Stimulated activated CD8-positive, alpha-beta memory T cell treated with anti-CD3 and anti-CD28 coated beads, Interleukin-7, amount 100 ng/mL, for 1 hour (primary cell): ENCODE results near the gene FSD2.
A peak's percentile ranks its signal among the peaks of the same experiment; 100 is the strongest.

ENCODE experiments used
- DNase-seq, 2 donors: peaks; one replicate each; pipeline ENCODE4 v3.0.0-alpha.2; 2020; ENCODE audit warnings: low read depth in 2 of 2

The FSD2 gene

DNA sequence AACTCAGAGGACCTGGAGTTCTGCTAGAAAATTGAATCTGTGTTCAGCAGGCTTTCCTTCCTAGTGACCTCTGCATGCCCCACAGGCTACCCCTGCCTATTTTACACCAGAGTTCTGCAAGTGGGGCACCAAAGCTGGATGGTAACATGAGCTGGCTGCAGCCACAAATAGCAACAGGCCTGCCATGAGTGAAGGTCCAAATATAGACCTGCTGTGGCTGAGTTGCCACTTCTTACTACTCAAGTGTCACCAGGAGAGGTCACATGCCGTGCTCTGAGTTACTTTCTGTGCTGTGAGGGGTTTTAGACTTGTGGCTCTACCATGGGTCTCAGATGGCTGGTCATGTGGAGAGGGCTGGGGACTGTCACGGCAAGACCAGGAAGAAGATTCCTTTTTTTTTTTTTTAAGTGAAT lies at the start of gene FSD2:
Gene FSD2, minus strand, starts transcription at position 76 of the 413 bp plus-strand sequence. CDS start 18,679 bp downstream, outside the sequence.
- peak in 1 of 2 donors; percentile 2 for DNase-seq

DNA sequence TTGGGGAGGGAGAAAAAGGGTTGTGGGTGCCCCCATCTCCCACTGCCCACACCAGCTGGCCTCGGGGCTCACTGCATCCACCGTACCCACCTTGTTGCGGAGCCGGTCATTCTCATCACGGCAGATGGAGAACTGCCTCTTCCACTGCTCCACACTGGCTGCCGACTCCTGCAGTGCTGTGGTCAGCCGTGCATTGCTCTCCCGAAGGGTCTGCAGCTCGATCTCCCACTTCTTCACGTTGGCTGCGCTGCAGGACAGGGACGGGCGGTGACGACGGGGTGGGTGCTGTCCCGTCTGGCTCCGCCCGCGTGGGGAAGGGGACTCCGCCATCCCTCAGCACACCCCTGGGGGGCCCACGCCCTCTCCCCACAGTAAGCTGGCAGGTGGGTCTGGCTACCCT lies 48.7 kb upstream of the FSD2 start:
- DNase-seq: no peak

- DNase-seq: no peak
Observed at GRCh38 chr15:82852941-82853561, 47.2 kb upstream of the FSD2 start.

DNA sequence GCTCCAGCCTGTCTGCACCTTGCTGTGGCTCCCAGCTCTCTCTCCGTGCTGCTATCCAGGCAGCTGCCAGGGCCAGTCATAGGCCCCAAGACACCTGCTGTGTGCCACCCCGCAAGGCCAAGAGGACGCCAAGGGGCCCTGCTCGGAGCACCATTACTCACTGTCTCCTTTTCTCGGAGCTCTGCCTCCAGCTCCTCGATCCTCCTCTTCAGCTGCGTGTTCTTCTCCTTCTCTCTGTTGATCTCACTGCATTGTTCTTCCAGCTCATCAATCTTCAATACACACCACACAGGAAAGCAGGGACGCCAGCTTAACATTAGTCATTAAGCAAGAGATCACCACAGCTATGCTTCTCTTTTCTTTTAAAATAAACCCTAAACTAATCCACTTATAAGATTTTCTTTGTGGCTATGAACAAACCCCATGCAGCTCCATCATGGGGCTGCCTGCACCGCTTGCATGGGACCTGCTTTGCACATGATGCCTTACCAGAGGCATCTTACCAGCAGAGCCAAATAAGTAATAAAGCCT lies 46.2 kb upstream of the FSD2 start:
- DNase-seq: no peak

- DNase-seq: no peak
Observed at GRCh38 chr15:82851306-82851850, 45.5 kb upstream of the FSD2 start.

DNA sequence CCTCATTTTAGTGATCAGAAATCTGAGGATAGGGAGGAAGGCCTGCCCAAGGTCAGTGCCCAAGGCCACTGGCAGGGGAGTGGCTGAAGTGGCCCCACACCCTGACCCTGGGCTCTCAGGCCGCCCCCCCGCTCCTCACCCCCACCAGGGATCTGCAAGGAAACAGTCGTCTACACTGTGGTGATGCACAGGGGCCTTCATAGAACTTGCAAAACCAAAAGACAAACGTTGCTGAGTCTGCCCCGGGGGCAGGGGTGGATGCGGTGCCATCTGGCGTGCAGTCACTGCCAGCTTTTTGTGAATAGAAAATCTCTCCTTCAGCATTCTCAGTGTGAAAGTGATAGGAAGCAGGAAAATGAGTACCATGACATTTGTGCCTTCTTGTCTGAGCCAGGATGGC lies 44.9 kb upstream of the FSD2 start:
- DNase-seq: no peak

DNA sequence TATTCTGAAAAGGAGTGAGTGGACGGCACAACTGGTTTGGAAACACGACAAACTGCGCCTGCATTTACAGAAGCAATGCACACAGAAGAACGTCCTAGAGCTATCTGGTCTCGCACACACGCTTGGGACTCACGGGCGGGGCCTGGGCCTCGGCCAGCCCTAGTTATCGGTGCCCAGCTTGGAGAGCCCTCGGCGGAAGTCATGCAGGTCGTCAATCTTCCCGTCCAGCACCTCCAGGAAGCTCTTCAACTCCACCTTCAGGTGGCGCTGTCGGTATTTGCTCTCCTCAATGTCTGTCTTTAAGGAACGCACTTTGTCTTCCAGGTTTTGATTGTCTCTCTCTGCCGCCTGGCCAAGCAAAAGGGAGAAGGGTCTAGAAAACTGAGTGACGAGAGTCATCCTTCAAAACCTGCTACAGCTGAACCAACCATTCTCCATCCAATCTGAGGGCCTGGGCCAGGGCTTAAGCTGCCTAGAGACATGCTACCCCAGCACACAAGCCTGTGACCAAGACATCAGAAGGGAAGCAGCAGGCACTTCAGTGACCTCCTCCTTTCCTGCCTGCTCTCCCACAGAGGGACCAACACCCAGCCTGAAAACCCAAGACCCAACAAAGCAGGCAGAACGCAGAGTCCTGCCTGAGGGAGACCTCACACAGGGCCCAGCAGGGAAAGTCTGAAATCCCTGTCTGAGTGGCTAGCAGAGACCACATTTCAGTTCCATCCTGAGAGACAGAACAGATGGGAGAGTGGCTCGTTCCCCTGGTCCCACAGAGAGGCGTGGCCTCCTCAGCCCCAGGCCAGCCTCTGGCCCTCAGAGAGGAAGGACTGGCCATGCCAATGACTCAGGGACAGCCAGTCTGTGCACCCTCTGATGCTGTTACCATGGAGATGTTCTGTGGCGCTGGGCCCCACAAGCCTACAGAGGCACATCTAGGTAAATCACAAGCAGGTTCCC lies 44.0 kb upstream of the FSD2 start:
- no peak for DNase-seq

GRCh38 chr15:82848241-82848993 lies 42.5 kb upstream of the FSD2 start:
- no peak for DNase-seq

- DNase-seq: no peak
Observed at GRCh38 chr15:82847703-82848102, 41.8 kb upstream of the FSD2 start.

DNA sequence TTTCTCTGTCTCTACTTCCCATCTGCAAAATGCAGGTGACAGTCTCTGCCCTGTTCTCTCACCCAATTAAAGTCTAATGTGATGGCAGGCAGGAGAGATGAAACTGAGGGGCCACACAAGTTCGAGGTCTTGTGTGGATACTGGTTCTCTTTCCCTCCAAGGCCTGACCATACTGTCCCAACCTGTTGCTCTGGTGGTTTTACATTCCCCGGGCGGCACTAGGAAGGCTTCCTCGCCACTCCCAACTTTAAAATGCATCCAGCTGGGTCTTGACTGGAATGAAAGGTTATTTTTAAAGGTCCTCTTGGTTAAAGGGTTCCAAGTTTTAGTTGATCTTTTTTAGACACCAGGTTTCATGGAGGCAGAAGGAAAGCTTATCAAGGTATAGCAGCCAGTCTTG lies 40.8 kb upstream of the FSD2 start:
- no peak for DNase-seq

DNA sequence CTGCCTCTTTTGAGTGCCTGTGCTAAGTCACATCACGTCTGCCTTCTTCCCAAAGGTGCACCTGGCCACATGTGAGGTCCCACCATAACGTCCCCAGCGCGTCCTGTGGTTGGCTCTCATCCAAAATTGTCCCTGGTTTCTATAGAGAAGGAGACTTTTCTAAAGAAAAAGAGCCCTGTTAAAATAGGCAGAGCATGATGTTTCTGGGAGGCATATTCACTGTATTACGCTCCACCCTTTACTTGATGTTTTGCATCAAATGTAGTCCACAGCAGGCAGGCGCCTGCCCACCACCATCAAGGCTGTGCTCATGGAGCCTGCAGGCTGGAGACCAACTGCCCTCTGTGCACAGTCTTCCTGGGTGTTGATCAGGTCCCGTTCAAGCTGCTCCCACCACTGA lies 39.8 kb upstream of the FSD2 start:
- no peak for DNase-seq

GRCh38 chr15:82843566-82843965 lies 37.7 kb upstream of the FSD2 start:
- no peak for DNase-seq

GRCh38 chr15:82840166-82840565 lies 34.3 kb upstream of the FSD2 start:
- no peak for DNase-seq

- DNase-seq: no peak
Observed at GRCh38 chr15:82839136-82839535, 33.3 kb upstream of the FSD2 start.

DNA sequence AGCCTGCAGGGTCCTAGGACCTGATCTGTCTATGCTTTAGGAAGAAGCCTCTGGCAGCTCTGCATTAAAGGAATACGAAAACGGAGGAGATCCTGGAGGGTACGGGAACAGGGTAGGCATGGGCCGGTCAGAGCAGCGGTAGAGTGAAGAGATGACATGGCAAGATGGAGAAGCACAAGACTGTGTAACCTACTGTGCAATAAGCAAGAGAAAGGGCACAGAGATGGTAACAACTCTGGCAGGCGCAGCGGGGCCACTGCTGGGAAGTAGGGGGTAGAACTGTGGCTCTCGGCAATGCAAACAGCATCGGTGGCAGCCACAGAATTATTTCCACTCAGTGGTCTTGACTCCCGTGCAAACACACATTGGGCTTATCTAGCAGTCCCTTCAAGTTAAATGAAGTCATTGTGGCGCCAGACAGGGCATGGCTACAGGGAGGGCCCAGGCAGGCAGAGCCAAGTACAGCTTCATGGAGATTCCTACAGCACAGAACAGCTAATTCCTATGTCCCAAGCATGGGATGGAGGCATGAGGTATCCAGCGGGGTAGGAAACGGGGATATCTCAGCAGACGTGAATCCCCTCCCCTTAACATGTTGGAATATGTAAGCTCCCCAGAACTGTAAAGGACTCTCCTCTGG lies 32.3 kb upstream of the FSD2 start:
- no peak for DNase-seq

- no peak for DNase-seq
Observed at GRCh38 chr15:82835391-82835917, 29.6 kb upstream of the FSD2 start.

DNA sequence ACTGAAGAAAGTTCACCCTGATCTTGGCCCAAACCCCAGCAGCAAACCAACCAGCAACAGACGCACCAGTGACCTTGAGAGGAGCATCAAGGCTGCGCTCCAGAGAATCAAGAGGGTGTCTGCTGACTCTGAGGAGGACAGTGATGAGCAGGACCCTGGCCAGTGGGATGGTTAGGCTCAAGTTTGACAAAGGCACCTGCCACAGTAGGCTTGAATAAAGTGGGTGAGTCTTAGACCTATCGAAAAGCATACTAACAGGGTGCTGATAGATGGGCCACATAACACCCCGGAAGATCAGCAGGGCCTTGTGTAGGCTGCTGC lies 27.5 kb upstream of the FSD2 start:
- no peak for DNase-seq

DNA sequence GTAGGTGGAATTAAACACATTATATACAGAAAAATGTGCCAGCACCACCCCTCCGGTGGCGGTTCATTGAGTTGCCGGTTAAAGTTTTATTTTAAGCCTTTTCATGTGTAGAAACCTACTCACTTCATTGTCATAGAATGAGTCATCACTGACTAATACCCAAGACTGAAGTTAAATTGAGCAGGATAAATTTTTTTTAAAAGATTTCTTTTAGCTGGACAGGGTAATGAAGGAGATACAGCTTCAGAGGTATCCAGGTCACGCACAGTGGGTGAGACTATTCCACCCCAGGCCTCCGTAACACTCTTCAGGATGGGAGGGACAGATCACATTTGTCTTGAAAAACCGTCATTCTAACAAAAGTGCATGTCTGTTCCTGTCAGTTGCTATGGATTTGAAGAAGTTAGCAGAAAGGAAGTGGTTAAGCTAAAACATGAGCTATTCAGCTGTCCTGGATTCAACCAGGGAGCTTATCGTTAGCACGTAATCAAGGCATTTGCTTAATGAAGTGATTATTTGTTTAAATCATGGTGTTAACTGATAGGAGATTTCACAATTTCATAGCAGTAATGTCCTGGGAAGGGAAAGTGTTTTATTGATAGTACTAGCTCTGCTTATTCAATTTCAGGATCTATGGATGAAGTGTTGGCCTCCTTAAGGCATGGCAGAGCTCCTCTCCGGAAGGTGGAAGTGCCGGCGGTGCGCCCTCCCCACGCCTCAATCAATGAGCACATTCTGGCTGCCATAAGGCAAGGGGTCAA lies 26.9 kb upstream of the FSD2 start:
- DNase-seq: no peak

DNA sequence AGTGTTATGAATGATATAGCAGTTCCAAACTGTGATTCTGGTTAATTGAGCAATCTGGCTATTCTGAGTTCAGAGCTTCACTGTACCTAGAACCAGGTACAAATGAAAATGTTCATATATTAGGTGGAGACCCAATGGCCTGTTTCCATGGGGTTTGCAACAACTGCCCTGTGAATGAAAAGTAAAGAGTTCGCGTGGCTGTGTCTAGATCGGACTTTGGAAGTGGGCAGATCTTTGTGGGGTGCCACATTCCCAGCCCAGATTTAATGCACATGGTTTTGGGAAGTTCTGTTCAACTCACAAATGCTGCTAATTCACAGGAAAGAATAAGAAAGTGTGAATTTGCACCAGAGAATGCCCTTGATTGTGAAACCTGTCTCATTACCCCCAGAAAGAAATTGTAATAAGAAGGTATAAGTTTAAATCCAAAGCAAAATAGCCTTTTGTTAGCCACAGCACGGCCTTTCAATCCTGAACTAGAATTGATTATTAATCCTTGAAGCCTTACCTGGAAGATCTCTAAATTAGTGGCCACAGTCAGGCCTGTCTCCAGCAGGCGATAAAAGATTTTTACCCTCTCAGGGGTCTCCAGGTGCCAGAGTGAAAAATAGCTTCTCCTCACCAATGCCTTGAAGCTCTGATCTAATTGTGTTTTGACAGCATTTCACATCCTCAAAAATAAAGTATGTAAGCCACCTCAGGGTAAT lies 26.2 kb upstream of the FSD2 start:
- no peak for DNase-seq
